ENCODE data around the gene C6orf58.
"Not testable (repeated sequence)": the region's sequence is repeated elsewhere in the genome, so short reads cannot be mapped to it uniquely, and the experiment has no call there.

C6orf58 gene

GRCh38 chr6:127590344-127590743, 13.4 kb downstream of the C6orf58 start:
- no peak for DNase-seq (ENCODE audit: low read depth)

DNA sequence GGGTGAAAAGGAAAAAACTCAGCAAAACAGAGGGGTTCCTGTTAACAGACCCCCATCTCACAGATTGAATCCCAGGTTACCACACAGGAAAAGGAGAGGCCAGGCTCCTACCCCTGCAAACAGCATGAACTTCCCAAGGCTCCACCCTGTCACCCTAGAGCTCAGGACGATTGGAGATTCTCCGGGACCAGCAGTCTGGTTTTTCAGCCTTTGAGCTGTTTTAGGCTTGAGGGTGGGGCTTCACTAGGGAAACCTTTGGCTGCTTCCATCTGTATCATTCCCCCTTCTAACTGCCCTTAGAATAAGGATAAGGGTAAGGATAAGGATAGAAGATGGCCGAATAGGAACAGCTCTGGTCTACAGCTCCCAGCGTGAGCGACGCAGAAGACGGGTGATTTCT, 16.0 kb downstream of the C6orf58 start:
- DNase-seq (ENCODE audit: low read depth), result no peak

- not testable (repeated sequence) for DNase-seq (ENCODE audit: low read depth)
Measured at GRCh38 chr6:127593456-127593855, 16.5 kb downstream of the C6orf58 start.

DNA sequence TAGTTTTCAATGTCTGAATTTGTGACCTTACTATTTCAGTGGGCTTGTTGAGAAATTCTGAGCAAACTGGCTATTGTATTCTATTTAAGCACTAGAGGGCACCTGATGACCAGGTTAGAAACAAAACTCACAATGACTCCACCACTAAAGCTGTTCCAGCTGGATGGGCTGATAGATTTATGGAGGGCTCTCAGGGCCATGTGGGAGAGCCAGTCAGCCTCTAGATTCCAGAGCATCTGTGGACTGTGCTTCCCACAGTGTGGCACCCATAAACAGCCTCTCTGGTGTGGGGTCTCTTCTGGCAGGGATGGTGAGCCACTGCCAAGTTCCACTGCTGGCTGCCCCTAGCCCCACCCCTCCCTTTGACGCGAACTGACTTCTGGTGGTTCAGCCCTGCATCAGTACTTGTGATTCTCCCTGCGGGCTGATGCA, 29.2 kb downstream of the C6orf58 start:
- DNase-seq (ENCODE audit: low read depth), result no peak

GRCh38 chr6:127608554-127609270, 31.7 kb downstream of the C6orf58 start:
- DNase-seq (ENCODE audit: low read depth), result no peak

- DNase-seq (ENCODE audit: low read depth), result no peak
Measured at GRCh38 chr6:127618729-127619128, 41.8 kb downstream of the C6orf58 start.

- DNase-seq (ENCODE audit: low read depth), result no peak
Measured at GRCh38 chr6:127630800-127631199, 53.8 kb downstream of the C6orf58 start.

- no peak for DNase-seq (ENCODE audit: low read depth)
Measured at GRCh38 chr6:127634178-127634577, 57.2 kb downstream of the C6orf58 start.

GRCh38 chr6:127635091-127635490, 58.1 kb downstream of the C6orf58 start:
- no peak for DNase-seq (ENCODE audit: low read depth)

GRCh38 chr6:127637830-127638409, 60.9 kb downstream of the C6orf58 start:
- no peak for DNase-seq (ENCODE audit: low read depth)
